RKO (cell line): ENCODE measurements around the gene DMRT1.

Experiments
- DNase-seq: peaks from one replicate; pipeline ENCODE4 v3.0.0-alpha.2; 2016; ENCODE audit warnings: low spot score

The DMRT1 gene

GRCh38 chr9:926976-927375 is 85.5 kb downstream of the DMRT1 start:
- no peak for DNase-seq

GRCh38 chr9:928363-929042 is 87.0 kb downstream of the DMRT1 start:
- peak; percentile 39 for DNase-seq

- no peak for DNase-seq
These were observed 88.2 kb downstream of the DMRT1 start for GRCh38 chr9:929719-930118.

DNA sequence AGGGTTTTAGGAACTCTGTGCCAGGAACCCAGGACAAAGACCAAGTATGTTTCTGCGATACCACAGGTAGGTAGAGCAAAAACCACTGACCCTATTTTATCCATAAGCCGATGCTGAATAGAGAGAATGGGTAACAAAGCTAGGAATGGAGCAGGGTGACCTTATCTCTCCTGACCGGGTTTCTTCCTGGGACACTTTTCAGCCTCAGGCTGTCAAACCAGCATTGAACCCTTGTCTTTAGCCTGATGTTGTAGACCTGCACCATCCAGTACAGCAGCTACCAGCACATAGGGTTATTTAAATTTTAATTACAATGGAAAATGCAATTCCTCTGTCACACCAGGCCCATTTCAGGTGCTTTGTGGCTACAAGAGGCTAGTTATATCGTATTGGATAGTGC is 91.9 kb downstream of the DMRT1 start:
- DNase-seq = no peak

GRCh38 chr9:935348-935965 is 94.0 kb downstream of the DMRT1 start:
- no peak for DNase-seq

GRCh38 chr9:942805-943580 is 101.5 kb downstream of the DMRT1 start:
- no peak for DNase-seq

- no peak for DNase-seq
These were observed 106.5 kb downstream of the DMRT1 start for GRCh38 chr9:947985-948384.

DNA sequence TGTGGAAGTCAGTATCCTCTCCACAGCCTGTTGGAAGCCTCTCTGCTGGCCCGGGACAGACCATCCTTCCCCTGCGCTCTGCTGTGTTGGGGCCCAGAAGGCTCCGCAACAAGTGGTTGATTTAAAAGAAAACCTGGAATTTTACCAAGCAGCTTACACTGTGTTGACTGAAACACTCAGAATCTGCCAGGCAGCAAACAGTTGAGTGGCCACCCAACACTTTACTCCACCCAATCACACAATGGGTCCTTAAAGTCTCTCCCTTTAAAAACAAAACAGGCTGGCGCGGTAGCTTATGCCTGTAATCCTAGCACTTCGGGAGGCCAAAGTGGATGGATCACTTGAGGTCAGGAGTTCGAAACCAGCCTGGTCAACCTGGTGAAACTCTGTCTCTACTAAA is 107.0 kb downstream of the DMRT1 start:
- DNase-seq = no peak

GRCh38 chr9:950139-950538 is 108.6 kb downstream of the DMRT1 start:
- no peak for DNase-seq

- no peak for DNase-seq
These were observed 111.0 kb downstream of the DMRT1 start for GRCh38 chr9:952546-952945.

GRCh38 chr9:959105-959504 is 117.6 kb downstream of the DMRT1 start:
- no peak for DNase-seq

- DNase-seq = no peak
These were observed 118.4 kb downstream of the DMRT1 start for GRCh38 chr9:959914-960313.

- DNase-seq = peak; percentile 87
These were observed 120.5 kb downstream of the DMRT1 start for GRCh38 chr9:962023-962422.

DNA sequence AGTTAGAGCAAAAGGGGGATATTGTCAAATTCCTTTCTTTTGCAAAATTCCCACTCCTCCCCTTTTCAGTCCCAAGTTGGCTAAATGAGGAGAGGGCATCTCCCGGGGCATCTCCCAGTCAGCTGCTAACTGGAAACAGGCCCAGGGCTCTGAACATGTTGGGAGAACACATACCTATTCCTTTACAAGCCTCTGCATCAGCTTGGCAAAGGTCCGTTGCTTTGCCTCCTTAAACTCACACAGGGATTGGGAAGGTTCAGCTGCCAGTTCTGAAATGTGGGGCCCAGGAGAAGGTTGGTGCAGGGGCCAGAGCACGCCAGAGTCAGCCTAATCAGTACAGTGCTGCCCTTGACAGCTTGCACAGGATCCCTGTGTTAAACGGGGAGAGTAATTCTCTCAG is 124.0 kb downstream of the DMRT1 start:
- DNase-seq = no peak

GRCh38 chr9:966870-967269 is 125.4 kb downstream of the DMRT1 start:
- no peak for DNase-seq

DNA sequence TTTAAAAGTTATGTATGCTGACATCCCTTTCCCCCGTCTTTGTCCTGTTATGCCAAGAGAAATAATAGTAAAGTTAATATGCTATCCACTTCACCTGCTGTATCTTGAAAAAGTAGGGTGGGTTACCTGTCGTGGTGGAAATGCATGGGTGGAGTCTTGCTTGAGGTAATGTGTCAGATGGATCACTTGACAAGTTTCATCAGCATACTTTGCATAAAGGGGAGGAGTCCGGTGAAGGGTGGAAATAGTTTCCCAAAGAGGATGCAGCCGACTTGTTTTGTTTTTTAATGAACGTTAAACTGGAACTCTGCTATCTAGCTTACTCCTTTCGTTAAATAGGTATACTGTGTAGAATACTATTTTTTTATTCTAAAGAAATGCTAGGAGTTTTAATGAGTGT is 125.9 kb downstream of the DMRT1 start:
- no peak for DNase-seq

GRCh38 chr9:967903-968641 is 126.6 kb downstream of the DMRT1 start:
- DNase-seq = no peak

DNA sequence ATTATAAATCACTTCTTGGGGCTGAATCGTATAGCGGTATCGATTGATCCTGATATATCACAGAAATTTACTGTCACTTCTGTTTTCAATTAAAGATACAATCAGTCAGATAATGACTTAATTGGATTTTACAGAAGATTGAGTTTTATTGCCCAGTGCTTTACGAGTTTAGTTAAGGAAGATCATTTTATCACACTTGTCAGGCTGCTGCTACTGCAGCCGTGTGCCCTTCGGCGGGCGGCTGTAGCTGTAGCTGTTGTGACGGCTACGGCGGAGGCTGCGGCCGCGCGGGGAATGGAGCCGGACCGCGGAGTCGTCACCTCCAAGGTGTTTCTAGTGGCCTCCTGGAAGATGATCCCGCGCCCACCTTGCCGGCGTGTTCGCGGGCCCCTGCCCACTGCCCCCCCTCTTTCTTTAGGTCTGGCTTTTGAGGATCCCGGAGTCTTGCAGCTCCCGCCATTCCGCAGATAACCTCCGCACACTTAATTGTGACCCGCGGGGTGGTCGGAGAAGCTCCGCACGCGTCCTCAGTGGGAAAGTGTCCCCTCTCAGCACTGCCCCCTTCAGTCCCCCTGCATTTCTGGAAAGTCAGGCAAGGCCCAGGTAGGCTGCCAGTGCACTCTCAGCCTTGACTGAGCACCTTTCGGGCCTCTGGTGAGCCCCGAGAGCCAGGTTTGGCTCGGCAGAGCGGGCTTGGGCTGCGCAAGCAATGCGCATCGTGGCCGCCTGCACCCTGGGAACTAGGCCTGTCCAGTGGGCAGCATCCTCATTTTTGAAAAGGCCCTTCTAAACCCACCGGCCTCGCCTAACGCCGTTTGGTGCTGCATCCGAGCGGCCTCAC is 128.0 kb downstream of the DMRT1 start:
- DNase-seq = no peak

DNA sequence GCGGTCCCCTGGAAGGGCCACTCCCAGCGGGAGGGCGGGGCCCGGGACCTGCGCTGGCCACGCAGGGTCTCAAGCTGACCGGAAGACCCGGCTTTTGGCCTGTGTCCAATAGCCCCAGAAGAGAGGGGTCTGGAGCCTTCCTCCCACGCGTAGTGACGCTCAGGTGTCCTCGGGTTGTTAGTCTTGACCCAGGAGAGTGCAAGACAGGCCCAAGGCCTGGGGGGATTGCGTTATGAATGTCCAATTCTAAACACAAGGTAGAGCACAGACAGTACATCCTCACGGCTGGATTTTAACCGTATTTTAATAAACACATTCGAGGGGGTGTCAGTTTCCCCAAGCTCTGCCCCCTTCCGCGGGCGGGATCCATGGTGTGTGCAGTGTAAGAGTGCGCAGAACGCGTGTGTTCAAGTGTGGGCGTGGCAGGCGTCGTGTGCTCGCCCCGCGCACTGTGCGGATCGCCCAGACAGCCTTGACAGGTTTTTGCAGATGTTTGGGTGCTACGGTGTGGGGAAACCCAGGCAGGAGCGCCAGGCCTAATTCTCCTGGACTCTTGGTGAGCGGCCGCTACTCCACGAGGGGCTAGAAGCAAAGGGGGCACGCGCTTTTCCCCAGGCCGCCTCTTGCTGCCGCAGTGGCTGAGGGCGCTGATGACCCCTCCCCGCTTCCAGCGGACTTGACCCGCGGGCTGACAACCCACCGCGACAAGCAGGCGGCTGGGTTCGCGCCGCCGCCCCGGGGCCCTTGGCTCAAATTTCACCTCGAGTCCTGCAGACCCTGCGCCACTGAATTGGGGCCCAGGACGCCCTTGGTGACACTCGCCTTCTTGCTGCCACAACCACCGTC is 128.9 kb downstream of the DMRT1 start:
- no peak for DNase-seq

DNA sequence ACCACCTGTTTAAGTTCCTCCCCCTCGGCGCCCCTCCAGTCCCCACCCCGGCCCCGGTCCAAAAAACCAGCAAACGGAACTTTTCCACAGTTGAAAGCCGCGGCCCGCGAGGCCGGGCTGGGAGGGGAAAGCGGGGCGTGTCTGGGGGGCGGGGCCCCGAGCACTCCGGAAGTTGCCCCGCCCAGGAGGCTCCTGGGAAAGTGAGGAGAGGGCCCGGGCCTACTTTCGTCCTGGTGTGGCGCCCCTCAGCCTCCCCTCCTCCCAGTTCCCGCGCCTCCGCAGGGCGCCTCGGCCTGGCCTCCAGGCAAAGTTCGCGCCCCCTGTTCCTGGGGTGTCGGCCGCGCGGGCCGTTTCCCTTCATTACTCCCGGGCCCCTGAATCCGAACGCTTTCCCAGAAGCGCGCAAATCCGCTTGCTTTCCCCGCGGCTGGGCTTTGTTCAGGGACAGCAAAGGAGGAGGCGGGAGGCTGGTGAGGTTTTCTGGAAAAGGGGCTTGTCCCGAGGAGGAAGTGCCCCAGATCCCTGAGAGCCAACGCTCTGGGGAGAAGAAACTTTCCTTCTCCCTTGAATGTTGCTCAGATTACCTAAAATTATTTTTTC is 130.5 kb downstream of the DMRT1 start:
- no peak for DNase-seq
